Stomach (tissue), 4 donors: ENCODE data around the gene TIGAR.
A peak's percentile ranks its signal among the peaks of the same experiment; 100 is the strongest.

ENCODE experiments used
- POLR2A ChIP-seq, 4 donors: fragments of 450-650 bp; IDR thresholded peaks; one replicate each; pipeline ENCODE4 v1.6.1; 2016; ENCODE audit warnings: antibody characterized with exemption in 4 of 4, control low read depth in 2 of 4, mild to moderate bottlenecking in 1 of 4, moderate library complexity in 1 of 4
- POLR2AphosphoS5 ChIP-seq, 3 donors: sonication (generic); formaldehyde crosslinking; IDR thresholded peaks; one replicate each; pipeline ENCODE4 v1.6.1; 2016; ENCODE audit warnings: antibody characterized with exemption in 3 of 3
- TF ChIP-seq, protein P1 (sequence below), 7 experiments: fragments of 450-650 bp in 4 of 7; fragments of 200-600 bp in 3 of 7; sonication (generic) in 3 of 7; IDR thresholded peaks; one replicate each; pipeline ENCODE4 v1.5.1; 2016 to 2019; ENCODE audit warnings: antibody characterized with exemption in 7 of 7, control low read depth in 2 of 7, mild to moderate bottlenecking in 1 of 7

DNA sequence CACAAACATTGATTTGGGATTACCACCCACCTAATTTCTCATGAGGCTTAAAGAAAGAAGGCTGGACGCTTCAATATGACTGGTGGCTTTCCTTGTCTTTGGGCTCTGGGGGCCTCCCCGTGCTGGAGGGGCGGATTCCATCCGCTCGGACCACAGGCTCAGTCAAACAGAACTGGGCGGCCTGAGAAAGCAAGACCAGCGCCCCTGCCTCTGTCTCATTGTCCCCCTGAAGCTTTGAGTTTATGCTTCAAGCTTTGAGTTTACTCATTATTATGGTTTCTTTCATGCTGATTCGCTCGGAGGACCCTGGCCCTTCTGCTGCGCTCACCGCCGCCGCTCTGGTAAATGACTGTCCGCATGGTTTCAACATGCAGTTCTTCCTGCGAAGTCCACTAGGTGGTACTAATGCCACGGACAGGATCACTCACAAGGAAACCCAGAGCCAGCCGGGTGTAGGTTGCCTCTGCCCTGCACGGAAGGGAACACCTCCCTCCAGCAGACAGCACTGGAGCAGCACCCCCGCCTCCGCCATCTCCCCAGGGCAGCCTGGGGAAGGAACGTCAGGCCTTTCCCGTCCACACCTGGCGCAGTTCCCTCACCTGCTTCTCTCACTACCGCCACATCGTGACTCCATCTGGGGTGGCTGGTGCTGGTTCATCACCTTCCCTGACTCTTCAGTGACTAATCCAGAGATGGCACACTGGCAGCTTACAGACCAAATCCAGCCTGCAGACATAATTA is 13.2 kb upstream of the TIGAR start:
- TF ChIP-seq, protein P1, sequence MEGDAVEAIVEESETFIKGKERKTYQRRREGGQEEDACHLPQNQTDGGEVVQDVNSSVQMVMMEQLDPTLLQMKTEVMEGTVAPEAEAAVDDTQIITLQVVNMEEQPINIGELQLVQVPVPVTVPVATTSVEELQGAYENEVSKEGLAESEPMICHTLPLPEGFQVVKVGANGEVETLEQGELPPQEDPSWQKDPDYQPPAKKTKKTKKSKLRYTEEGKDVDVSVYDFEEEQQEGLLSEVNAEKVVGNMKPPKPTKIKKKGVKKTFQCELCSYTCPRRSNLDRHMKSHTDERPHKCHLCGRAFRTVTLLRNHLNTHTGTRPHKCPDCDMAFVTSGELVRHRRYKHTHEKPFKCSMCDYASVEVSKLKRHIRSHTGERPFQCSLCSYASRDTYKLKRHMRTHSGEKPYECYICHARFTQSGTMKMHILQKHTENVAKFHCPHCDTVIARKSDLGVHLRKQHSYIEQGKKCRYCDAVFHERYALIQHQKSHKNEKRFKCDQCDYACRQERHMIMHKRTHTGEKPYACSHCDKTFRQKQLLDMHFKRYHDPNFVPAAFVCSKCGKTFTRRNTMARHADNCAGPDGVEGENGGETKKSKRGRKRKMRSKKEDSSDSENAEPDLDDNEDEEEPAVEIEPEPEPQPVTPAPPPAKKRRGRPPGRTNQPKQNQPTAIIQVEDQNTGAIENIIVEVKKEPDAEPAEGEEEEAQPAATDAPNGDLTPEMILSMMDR (IDR thresholded peaks at IDR 0.05), result peak in 5 of 7 experiments; percentile 50 to 73 (median 58)
- TF ChIP-seq POLR2A (IDR thresholded peaks at IDR 0.05) (no peak), POLR2AphosphoS5 (IDR thresholded peaks at IDR 0.05) (peak in 1 of 3 donors; percentile 40)
